Epithelial cell of esophagus (primary cell): ENCODE data around the gene THADA.
"Not testable (repeated sequence)": the region's sequence is repeated elsewhere in the genome, so short reads cannot be mapped to it uniquely, and the experiment has no call there.

Source experiments
- DNase-seq: peaks from one replicate; pipeline ENCODE4 v3.0.0; 2010; ENCODE audit warnings: low read depth
- H3K4me3 ChIP-seq: 2 replicates; pipeline ENCODE4 v1.5.1; 2011; ENCODE audit warnings: mild to moderate bottlenecking, low read length, control low read depth
- TF ChIP-seq, protein P1 (sequence below): IDR thresholded peaks from 2 replicates; pipeline ENCODE4 v1.5.1; 2011; ENCODE audit warnings: low read depth, mild to moderate bottlenecking, low read length, control low read depth, inconsistent platforms; ENCODE audit not compliant: insufficient read depth; ENCODE audit errors: missing control alignments

The THADA gene

DNA sequence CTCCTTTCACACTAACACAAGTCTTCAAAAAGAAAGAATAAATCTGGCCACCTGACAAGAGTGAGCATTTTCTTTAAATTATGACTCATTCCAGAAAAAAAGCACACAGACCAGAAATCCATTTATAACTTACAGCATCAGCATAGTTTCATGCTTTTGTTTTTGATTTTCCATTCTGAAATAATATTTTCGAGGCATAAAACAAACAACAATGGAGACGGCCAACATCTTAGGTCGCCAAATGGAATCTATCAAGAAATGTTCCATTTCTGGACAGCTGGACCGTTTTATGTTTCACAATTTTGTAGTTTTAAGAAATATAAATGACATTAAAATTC lies 204.0 kb downstream of the THADA start:
- DNase-seq: no peak
- TF ChIP-seq, protein P1, sequence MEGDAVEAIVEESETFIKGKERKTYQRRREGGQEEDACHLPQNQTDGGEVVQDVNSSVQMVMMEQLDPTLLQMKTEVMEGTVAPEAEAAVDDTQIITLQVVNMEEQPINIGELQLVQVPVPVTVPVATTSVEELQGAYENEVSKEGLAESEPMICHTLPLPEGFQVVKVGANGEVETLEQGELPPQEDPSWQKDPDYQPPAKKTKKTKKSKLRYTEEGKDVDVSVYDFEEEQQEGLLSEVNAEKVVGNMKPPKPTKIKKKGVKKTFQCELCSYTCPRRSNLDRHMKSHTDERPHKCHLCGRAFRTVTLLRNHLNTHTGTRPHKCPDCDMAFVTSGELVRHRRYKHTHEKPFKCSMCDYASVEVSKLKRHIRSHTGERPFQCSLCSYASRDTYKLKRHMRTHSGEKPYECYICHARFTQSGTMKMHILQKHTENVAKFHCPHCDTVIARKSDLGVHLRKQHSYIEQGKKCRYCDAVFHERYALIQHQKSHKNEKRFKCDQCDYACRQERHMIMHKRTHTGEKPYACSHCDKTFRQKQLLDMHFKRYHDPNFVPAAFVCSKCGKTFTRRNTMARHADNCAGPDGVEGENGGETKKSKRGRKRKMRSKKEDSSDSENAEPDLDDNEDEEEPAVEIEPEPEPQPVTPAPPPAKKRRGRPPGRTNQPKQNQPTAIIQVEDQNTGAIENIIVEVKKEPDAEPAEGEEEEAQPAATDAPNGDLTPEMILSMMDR: no peak
- H3K4me3 ChIP-seq: no peak overlapping the region

DNA sequence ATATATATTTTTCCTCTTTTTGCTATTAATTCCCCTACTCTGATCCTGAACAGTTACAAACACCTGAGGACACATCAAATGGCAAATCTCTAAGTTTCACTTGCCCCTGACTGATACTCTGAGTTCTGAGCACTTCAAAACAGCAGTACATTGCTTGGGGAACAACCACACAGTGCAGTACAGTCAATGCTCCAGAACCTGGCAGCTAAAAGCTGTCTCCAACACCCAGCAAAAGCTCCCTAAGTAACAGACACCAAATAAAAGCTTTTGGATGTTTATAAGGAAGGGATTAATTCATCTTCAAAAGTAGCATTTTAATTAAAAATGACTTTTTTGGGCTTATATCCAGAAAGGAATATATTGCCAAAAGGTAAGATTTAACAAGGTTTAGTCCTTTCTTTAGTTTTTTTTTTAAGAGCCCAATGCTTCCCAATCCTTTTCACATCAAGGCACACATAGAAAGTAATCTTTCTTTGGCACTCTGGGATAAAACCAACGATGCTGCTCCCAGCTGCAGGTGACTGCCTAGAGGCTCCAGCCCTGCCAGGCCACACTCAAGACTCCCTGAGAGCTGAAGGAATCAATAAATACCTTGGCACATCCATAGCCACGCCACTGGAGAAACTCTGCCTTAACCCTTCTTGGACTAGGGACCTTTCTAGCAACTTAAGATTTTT lies 204.5 kb downstream of the THADA start:
- DNase-seq: no peak
- TF ChIP-seq, protein P1: no peak
- H3K4me3 ChIP-seq: no peak overlapping the region

DNA sequence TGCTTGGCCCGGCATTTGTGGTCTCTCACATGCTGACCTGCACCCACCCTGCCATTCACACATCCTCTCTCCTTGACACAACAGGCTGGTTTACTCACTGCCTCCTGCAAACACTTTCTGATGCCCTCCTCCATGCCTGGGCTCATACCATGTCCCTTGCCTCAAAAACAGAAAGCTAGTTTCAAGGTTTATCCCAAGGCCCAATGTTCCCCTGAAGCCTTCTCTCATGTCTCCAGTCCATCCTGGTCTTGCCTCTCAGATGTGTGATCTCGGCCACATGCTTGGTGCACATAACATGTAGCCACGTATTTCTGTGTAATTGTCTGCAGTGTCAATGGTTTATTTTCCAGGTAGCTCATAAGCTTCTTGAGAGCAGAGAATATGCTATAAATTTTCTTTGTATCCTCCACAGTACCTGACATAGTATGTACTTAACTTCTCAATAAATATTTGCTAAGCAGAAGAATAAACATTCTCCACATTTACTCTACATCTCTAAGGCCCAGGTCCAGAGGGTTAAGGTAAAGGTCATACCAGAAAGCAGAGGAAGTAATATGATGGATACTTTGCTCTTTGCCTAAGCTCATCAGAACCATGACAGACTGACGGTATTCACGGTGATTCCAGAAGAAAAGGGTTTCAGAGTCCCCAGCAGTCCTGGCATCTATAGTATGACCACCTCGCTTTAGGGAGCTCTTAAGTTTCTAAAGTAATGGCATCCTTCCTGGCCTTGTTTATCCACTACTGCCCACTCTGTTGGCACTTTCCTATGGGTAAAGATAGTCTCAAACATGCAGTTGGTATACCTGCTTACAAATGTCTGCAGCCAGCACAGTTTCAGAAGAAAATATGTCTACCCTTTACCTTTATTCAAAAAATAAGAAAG lies 206.0 kb downstream of the THADA start:
- DNase-seq: no peak
- H3K4me3 ChIP-seq: no peak overlapping the region
- TF ChIP-seq, protein P1: no peak

GRCh38 chr2:43388371-43388770 lies 207.5 kb downstream of the THADA start:
- no peak for DNase-seq

DNA sequence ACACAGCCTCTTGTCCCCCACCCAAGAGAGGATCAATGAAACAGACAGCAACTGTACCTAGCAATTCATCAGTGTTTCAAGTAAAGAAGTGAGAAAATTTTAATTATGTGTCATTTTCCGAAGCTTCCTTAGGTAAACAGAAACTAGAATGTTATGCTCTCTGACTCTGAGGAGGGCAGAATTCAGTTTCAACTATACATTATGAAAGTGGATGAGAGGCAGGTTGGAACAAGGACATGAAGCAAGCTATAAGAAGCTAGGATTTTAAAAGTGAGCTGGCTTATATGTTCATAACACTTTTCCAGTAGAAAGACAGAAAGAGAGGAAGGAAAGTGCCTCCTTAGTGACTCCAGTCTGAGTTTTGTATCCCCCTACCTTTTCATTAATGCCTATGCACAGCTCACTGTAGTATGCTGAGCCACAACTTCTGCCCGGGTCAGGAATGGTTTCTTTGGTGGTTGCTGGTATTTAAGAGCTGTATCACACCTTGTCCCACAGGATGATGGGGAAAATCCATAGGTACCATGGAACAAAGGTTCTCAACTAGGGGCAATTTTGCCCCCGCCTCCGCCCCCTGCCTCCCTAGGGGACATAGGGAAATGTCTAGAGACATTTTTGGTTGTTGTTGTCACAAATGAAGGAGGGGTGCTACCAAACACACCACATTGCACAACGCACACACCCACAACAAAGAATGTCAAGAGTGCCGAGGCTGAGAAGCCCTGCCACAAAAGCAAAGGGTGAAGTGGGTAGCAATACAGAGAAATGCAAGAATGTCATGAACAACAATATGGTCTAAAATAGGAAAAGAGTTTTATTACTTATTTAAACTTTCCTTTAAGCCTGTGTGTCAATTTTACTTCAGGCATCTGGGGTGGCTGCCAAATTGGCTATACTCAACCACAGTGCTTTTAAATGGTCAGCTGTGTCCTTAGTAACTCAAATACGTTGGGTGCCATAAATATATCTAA lies 208.5 kb downstream of the THADA start:
- peak; percentile 74 for DNase-seq
- no peak overlapping the region for H3K4me3 ChIP-seq
- TF ChIP-seq, protein P1: no peak

More at GRCh38 chr2:43388371-43388770, 207.5 kb downstream of the THADA start:
- H3K4me3 ChIP-seq: no peak overlapping the region
- TF ChIP-seq, protein P1: no peak

DNA sequence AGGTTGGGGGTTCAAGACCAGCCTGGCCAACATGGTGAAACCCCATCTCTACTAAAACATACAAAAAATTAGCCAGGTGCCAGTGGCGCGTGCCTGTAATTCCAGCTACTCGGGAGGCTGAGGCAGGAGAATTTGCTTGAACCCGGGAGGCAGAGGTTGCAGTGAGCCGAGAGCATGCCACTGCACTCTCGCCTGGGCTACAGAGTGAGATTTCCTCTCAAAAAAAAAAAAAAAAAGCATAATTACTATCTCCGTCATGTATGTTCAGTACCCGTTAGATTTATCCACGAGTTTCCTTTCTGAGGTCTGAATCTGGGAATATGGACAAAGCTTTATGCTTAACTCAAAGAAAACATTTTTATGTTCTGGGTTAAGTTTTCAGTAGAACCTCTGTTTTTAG lies 209.2 kb downstream of the THADA start:
- not testable (repeated sequence) for H3K4me3 ChIP-seq, DNase-seq

DNA sequence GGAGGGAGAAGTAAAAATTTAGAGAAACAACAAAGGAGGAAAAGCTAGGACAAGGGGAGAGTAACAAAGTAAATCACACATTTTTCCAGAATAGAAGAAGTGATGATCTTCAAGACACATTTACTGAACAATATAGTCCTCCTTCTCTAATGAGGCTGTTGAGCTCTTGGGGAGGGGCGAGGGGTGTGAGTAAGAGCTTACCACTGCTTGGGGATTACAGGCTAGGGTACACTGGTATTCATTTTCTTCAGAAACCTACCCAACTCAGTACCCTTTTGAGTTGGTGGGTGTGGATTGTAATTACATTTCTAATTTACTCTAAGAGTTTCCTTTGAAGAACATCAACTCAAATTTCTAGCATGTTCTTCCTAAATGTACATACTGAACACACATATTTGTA lies 211.7 kb downstream of the THADA start:
- no peak overlapping the region for H3K4me3 ChIP-seq
- no peak for DNase-seq
- TF ChIP-seq, protein P1: no peak
